GM20000 (cell line): ENCODE data around the gene FARP1.

Experiments used
- DNase-seq: peaks from one replicate; pipeline ENCODE4 v3.0.0; 2012; ENCODE audit warnings: low spot score
- CTCF ChIP-seq: IDR thresholded peaks from 2 replicates; pipeline ENCODE4 v1.5.1; 2012; ENCODE audit warnings: mild to moderate bottlenecking, control low read depth; ENCODE audit errors: extremely low read depth, missing control alignments

FARP1 gene

GRCh38 chr13:98438246-98439125, 295.6 kb downstream of the FARP1 start:
- DNase-seq: no peak
- no peak for TF ChIP-seq CTCF

GRCh38 chr13:98439126-98439828, 296.4 kb downstream of the FARP1 start:
- DNase-seq: no peak
- no peak for TF ChIP-seq CTCF

DNA sequence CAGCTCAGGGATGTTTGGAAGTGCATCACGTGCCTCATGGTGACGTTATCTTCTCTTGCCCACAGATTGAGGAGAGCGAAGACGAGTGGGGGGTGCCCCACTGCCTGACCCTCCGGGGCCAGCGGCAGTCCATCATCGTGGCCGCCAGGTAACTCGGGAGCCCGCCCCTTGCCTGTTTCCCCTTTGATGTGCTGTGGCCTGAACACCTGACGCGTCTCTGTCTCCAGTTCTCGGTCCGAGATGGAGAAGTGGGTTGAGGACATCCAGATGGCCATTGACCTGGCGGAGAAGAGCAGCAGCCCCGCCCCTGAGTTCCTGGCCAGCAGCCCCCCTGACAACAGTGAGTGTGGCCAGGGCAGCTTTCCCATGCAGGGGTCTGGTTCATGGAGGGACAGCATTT, 297.0 kb downstream of the FARP1 start:
- TF ChIP-seq CTCF: no peak

DNA sequence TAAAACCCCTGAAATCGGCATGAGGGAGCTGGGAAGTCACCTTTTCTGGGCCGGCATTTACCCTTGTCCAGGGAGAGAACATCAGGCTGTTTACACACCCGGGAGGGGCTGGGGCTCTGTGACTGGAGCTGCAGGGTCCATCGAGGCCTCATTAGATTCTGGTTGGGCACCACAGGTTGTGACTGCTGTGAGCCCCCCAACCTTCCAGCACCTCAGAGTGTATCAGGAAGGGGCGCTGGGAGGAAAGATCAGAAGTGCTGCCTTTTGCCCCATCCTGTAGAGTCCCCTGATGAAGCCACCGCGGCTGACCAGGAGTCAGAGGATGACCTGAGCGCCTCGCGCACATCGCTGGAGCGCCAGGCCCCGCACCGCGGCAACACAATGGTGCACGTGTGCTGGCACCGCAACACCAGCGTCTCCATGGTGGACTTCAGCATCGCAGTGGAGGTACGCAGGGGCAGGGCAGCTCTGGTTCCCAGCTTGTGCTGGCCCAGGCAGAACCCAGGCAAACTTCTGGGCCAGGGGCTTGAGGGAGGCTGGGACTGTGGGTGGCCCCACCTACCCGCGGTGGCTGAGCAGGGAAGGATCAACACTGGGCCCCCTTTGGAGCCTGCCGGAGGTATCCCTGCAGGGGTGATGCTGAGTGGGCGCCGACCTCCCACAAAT, 297.6 kb downstream of the FARP1 start:
- no peak for DNase-seq
- no peak for TF ChIP-seq CTCF

More for the DNA sequence above, 297.0 kb downstream of the FARP1 start:
- DNase-seq: no peak

GRCh38 chr13:98441056-98441676, 298.3 kb downstream of the FARP1 start:
- TF ChIP-seq CTCF: no peak
- no peak for DNase-seq

DNA sequence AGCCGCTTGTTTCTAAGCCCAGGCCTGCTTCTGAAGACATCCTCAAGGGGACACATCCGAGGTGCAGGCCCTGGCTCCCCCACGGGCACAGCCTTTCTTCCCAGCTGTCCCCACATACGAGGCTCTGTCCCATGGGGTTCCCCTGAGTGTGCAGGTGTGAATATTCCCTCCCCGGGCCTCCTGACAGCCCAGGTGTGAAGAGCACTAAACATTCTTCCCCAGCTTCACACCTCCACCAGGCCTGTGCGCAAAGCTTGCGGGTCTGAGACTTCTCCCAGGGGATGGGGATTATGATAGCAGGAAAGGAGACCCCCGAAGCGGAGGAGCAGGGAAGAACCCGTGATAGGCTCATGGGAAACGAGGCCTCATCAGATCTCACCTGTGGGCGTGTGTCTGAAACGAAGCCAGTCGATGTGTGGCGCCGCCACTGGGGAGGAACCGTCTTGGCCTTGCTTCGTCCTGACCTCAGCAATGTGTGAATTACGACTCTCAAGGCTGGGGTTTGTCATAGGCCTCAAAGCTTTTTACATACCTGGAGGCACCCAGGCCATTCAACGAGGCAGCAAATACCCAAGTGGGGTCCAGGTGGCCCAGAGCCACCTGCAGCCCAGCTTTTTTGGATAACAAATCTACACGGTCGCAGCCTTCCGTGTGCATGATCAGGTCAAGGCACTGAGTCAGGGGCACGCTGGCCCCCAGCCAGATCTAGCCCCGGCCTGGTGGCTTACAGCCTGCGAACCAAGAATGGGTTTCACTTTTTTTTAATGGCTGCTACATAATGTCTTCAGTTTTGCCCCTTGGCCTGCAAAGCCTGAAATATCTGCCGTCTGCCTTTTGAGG, 299.7 kb downstream of the FARP1 start:
- TF ChIP-seq CTCF: no peak
- no peak for DNase-seq
